Neural cell (in vitro differentiated cells): ENCODE results near the gene GALK1. TPM values are rescaled to one million over a fixed set of nuclear protein-coding genes. Genes with fewer than 3 reads are reported as not detected.
"Not testable (repeated sequence)": the region's sequence is repeated elsewhere in the genome, so short reads cannot be mapped to it uniquely, and the experiment has no call there.

Source experiments
- H2AFZ ChIP-seq: fragments of 200-600, 300-800 bp; sonication (generic), shearing (Covaris generic); 2 replicates; pipeline ENCODE4 v1.6.0; 2014; ENCODE audit warnings: low read depth, mild to moderate bottlenecking, antibody characterized with exemption, low read length, moderate library complexity
- H3F3A ChIP-seq: fragments of 200-600 bp; shearing (Covaris generic); 2 replicates; pipeline ENCODE4 v1.6.1; 2016; ENCODE audit warnings: mild to moderate bottlenecking, moderate library complexity, mixed read lengths, antibody characterized with exemption, low read length; ENCODE audit not compliant: insufficient read depth, poor library complexity, severe bottlenecking
- H3K27ac ChIP-seq: fragments of 200-600, 300-800 bp; sonication (generic), shearing (Covaris generic); 2 replicates; pipeline ENCODE4 v1.5.1; 2014; ENCODE audit warnings: mild to moderate bottlenecking, low read length, moderate library complexity
- H3K27me3 ChIP-seq: fragments of 300-800, 200-600 bp; sonication (generic), shearing (Covaris generic); 2 replicates; pipeline ENCODE4 v1.6.0; 2014; ENCODE audit warnings: mild to moderate bottlenecking, low read depth, low read length, moderate library complexity; ENCODE audit not compliant: insufficient read depth
- H3K36me3 ChIP-seq: fragments of 300-800, 200-600 bp; sonication (generic), shearing (Covaris generic); 2 replicates; pipeline ENCODE4 v1.5.1; 2014; ENCODE audit warnings: mild to moderate bottlenecking, antibody characterized with exemption, low read length, moderate library complexity; ENCODE audit not compliant: insufficient read depth
- H3K4me2 ChIP-seq: fragments of 300-800, 200-600 bp; sonication (generic), shearing (Covaris generic); 2 replicates; pipeline ENCODE4 v1.6.0; 2014; ENCODE audit warnings: mild to moderate bottlenecking, low read length
- H3K4me3 ChIP-seq: fragments of 300-800, 200-600 bp; sonication (generic), shearing (Covaris generic); 2 replicates; pipeline ENCODE4 v1.5.1; 2014; ENCODE audit warnings: mild to moderate bottlenecking, low read length, moderate library complexity
- H3K79me2 ChIP-seq: fragments of 200-600 bp; shearing (Covaris generic); replicated peaks from 2 replicates; pipeline ENCODE4 v1.6.0; 2014; ENCODE audit warnings: mild to moderate bottlenecking, low read length, moderate library complexity; ENCODE audit not compliant: insufficient read depth
- H3K9ac ChIP-seq: fragments of 300-800, 200-600 bp; sonication (generic), shearing (Covaris generic); 2 replicates; pipeline ENCODE4 v1.6.1; 2016; ENCODE audit warnings: mild to moderate bottlenecking, low read length, mixed read lengths
- H3K9me2 ChIP-seq: fragments of 200-600 bp; shearing (Covaris generic); 2 replicates; pipeline ENCODE4 v1.6.1; 2016; ENCODE audit warnings: mild to moderate bottlenecking, low read length, mixed read lengths; ENCODE audit not compliant: insufficient read depth
- H3K9me3 ChIP-seq: fragments of 200-600, 300-800 bp; sonication (generic), shearing (Covaris generic); 2 replicates; pipeline ENCODE4 v1.6.1; 2016; ENCODE audit warnings: mild to moderate bottlenecking, mixed run types, low read length, moderate library complexity, mixed read lengths
- H4K20me1 ChIP-seq: fragments of 200-600 bp; shearing (Covaris generic); 2 replicates; pipeline ENCODE4 v1.6.1; 2016; ENCODE audit warnings: mild to moderate bottlenecking, mixed run types; ENCODE audit not compliant: insufficient read depth
- EP300 ChIP-seq: fragments of 450-650 bp; conservative IDR thresholded peaks from 2 replicates; pipeline ENCODE4 v1.6.1; 2014; ENCODE audit warnings: antibody characterized with exemption, mild to moderate bottlenecking, moderate library complexity; ENCODE audit not compliant: poor library complexity, severe bottlenecking
- EZH2 ChIP-seq: fragments of 200-600, 300-800 bp; shearing (Covaris generic), sonication (generic); IDR thresholded peaks from 2 replicates; pipeline ENCODE4 v1.6.1; 2014; ENCODE audit warnings: antibody characterized with exemption, low read length, borderline replicate concordance, mild to moderate bottlenecking; ENCODE audit not compliant: insufficient read depth, poor library complexity, severe bottlenecking
- MXI1 ChIP-seq: fragments of 450-650 bp; conservative IDR thresholded peaks from 2 replicates; pipeline ENCODE4 v1.6.1; 2014; ENCODE audit warnings: antibody characterized with exemption, mild to moderate bottlenecking; ENCODE audit not compliant: poor library complexity, severe bottlenecking
- POLR2AphosphoS5 ChIP-seq: IDR thresholded peaks from 2 replicates; pipeline ENCODE4 v1.6.1; 2012
- RAD21 ChIP-seq: fragments of 450-650 bp; conservative IDR thresholded peaks from 2 replicates; pipeline ENCODE4 v1.6.1; 2014; ENCODE audit warnings: antibody characterized with exemption, mild to moderate bottlenecking, moderate library complexity
- REST ChIP-seq: IDR thresholded peaks from 2 replicates; pipeline ENCODE4 v1.6.1; 2012; ENCODE audit warnings: borderline replicate concordance
- SMC3 ChIP-seq: fragments of 450-650 bp; conservative IDR thresholded peaks from 2 replicates; pipeline ENCODE4 v1.6.1; 2014; ENCODE audit warnings: antibody characterized with exemption, mild to moderate bottlenecking, moderate library complexity; ENCODE audit not compliant: poor library complexity
- TAF1 ChIP-seq: IDR thresholded peaks from 2 replicates; pipeline ENCODE4 v1.6.1; 2012; ENCODE audit warnings: low read depth
- polyA plus RNA-seq: library from polyadenylated mRNA; depleted of rRNA; stranded (reverse); fragments of >200 nt; gene quantifications from 2 replicates; pipeline ENCODE4 v1.2.3, GENCODE V29; 2014
- TF ChIP-seq, protein P1 (sequence below): fragments of 450-650 bp; IDR thresholded peaks from 2 replicates; pipeline ENCODE4 v1.5.1; 2014; ENCODE audit warnings: antibody characterized with exemption, mild to moderate bottlenecking, moderate library complexity; ENCODE audit not compliant: poor library complexity, severe bottlenecking

Gene GALK1
- polyA plus RNA-seq, 1 donor from 2014 or later, result 4.8 TPM

GRCh38 chr17:75811174-75811573 is 46.2 kb upstream of the GALK1 start:
- Histone ChIP-seq H2AFZ (no peak overlapping the region), H3K4me2 (no peak overlapping the region), H3K27ac (no peak overlapping the region), H3K9me2 (no peaks in the 10 kb centered on the region), H4K20me1 (no peaks in the 10 kb centered on the region), H3K27me3 (no peaks in the 10 kb centered on the region), H3K36me3 (no peaks in the 10 kb centered on the region), H3K4me3 (no peak overlapping the region), H3F3A (no peaks in the 10 kb centered on the region), H3K9ac (no peak overlapping the region), H3K79me2 (no peaks in the 10 kb centered on the region), H3K9me3 (no peaks in the 10 kb centered on the region)
- TF ChIP-seq, protein P1, sequence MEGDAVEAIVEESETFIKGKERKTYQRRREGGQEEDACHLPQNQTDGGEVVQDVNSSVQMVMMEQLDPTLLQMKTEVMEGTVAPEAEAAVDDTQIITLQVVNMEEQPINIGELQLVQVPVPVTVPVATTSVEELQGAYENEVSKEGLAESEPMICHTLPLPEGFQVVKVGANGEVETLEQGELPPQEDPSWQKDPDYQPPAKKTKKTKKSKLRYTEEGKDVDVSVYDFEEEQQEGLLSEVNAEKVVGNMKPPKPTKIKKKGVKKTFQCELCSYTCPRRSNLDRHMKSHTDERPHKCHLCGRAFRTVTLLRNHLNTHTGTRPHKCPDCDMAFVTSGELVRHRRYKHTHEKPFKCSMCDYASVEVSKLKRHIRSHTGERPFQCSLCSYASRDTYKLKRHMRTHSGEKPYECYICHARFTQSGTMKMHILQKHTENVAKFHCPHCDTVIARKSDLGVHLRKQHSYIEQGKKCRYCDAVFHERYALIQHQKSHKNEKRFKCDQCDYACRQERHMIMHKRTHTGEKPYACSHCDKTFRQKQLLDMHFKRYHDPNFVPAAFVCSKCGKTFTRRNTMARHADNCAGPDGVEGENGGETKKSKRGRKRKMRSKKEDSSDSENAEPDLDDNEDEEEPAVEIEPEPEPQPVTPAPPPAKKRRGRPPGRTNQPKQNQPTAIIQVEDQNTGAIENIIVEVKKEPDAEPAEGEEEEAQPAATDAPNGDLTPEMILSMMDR, result no peak
- TF ChIP-seq RAD21, result no peak

DNA sequence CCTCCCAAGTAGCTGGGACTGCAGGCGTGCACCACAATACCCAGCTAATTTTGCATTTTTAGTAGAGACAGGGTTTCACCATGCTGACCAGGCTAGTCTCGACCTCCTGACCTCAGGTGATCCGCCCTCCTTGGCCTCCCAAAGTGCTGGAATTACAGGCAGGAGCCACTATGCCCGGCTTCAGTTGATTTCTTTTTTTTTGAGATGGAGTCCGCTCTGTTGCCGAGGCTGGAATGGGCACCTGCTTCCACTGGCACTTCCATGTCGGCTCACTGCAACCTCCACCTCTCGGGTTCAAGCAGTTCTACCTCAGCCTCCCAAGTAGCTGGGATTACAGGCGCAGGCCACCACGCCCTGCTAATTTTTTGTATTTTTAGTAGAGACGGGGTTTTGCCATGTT is 45.8 kb upstream of the GALK1 start:
- not testable (repeated sequence) for H3K9me2 ChIP-seq, H3K79me2 ChIP-seq, H3K9me3 ChIP-seq, H4K20me1 ChIP-seq, H3K36me3 ChIP-seq, H3K4me3 ChIP-seq, H2AFZ ChIP-seq, H3F3A ChIP-seq, H3K27me3 ChIP-seq, H3K4me2 ChIP-seq, H3K9ac ChIP-seq, H3K27ac ChIP-seq

GRCh38 chr17:75810216-75810615 is 45.2 kb upstream of the GALK1 start:
- Histone ChIP-seq H3K27me3 (no peaks in the 10 kb centered on the region), H3K4me3 (no peak overlapping the region), H3F3A (no peaks in the 10 kb centered on the region), H3K4me2 (no peak overlapping the region), H3K9me2 (no peaks in the 10 kb centered on the region), H3K27ac (no peak overlapping the region), H3K79me2 (no peaks in the 10 kb centered on the region), H2AFZ (no peak overlapping the region), H3K36me3 (no peaks in the 10 kb centered on the region), H3K9ac (no peak overlapping the region), H3K9me3 (no peaks in the 10 kb centered on the region), H4K20me1 (no peaks in the 10 kb centered on the region)
- TF ChIP-seq EZH2 (no peak), EP300 (no peak), REST (no peak), TAF1 (no peak), POLR2AphosphoS5 (no peak), SMC3 (no peak), MXI1 (no peak), RAD21 (no peak)
- TF ChIP-seq, protein P1, result no peak
